NCI-H2107 treated with DMSO at 0.1 percent for 48 hours (cell line): ENCODE data around the gene TEX44.
A peak's percentile ranks its signal among the peaks of the same experiment; 100 is the strongest.
"Not testable (repeated sequence)": the region's sequence is repeated elsewhere in the genome, so short reads cannot be mapped to it uniquely, and the experiment has no call there.

Experiments
- DNase-seq: peaks from one replicate; lab custom pipeline; 2025; ENCODE audit not compliant: unreplicated experiment; lab: John Stamatoyannopoulos, UW

The TEX44 gene

GRCh38 chr2:231592636-231593145, at the start of gene TEX44:
Gene TEX44 (plus strand): TSS chr2:231592864. CDS start chr2:231592952, 88 bp downstream.
- no peak for DNase-seq

- DNase-seq: no peak
Observed at GRCh38 chr2:231545105-231545902, 47.4 kb upstream of the TEX44 start.

GRCh38 chr2:231546014-231546715, 46.5 kb upstream of the TEX44 start:
- no peak for DNase-seq

- DNase-seq: no peak
Observed at GRCh38 chr2:231547315-231548110, 45.2 kb upstream of the TEX44 start.

GRCh38 chr2:231548752-231549151, 43.9 kb upstream of the TEX44 start:
- no peak for DNase-seq

GRCh38 chr2:231549446-231550239, 43.0 kb upstream of the TEX44 start:
- no peak for DNase-seq

GRCh38 chr2:231552752-231553151, 39.9 kb upstream of the TEX44 start:
- no peak for DNase-seq

- DNase-seq: no peak
Observed at GRCh38 chr2:231554327-231554726, 38.3 kb upstream of the TEX44 start.

- DNase-seq: no peak
Observed at GRCh38 chr2:231554748-231555545, 37.7 kb upstream of the TEX44 start.

GRCh38 chr2:231556496-231556895, 36.2 kb upstream of the TEX44 start:
- DNase-seq: not testable (repeated sequence)

GRCh38 chr2:231556981-231557380, 35.7 kb upstream of the TEX44 start:
- no peak for DNase-seq

GRCh38 chr2:231557571-231558217, 35.0 kb upstream of the TEX44 start:
- DNase-seq: peak; percentile 45

- DNase-seq: peak; percentile 18
Observed at GRCh38 chr2:231563378-231563961, 29.2 kb upstream of the TEX44 start.

GRCh38 chr2:231565887-231566594, 26.6 kb upstream of the TEX44 start:
- no peak for DNase-seq

- no peak for DNase-seq
Observed at GRCh38 chr2:231567159-231567558, 25.5 kb upstream of the TEX44 start.

GRCh38 chr2:231568098-231568784, 24.4 kb upstream of the TEX44 start:
- no peak for DNase-seq

GRCh38 chr2:231568785-231569435, 23.8 kb upstream of the TEX44 start:
- peak; percentile 66 for DNase-seq
